ENCODE measurements around the gene CZIB. TPM values are rescaled to one million over a fixed set of nuclear protein-coding genes. Genes with fewer than 3 reads are reported as not detected.
A peak's percentile ranks its signal among the peaks of the same experiment; 100 is the strongest.
"Not testable (repeated sequence)": the region's sequence is repeated elsewhere in the genome, so short reads cannot be mapped to it uniquely, and the experiment has no call there.

CZIB gene
- total RNA-seq, 1 donor from 2014 or later: 72.7 TPM

GRCh38 chr1:53186533-53186932, 33.9 kb downstream of the CZIB start:
- no peaks in the 10 kb centered on the region for H3K9me3 Mint-ChIP-seq
- H3K36me3 Mint-ChIP-seq: no peaks in the 10 kb centered on the region
- no peak for DNase-seq (ENCODE audit: extremely low spot score, unreplicated experiment)
- H3K4me1 Mint-ChIP-seq (ENCODE audit: unreplicated experiment): peaks cover 6% of the 10 kb centered on the region
- peaks cover 5% of the 10 kb centered on the region for H3K27me3 Mint-ChIP-seq
- no peak overlapping the region for H3K4me3 Mint-ChIP-seq
- no peak for TF ChIP-seq CTCF (conservative IDR thresholded peaks at IDR 0.05)
- H3K27ac Mint-ChIP-seq: no peak overlapping the region

GRCh38 chr1:53185955-53186297, 34.5 kb downstream of the CZIB start:
- H3K4me3 Mint-ChIP-seq; DNase-seq (ENCODE audit: extremely low spot score, unreplicated experiment); H3K4me1 Mint-ChIP-seq (ENCODE audit: unreplicated experiment); H3K27me3 Mint-ChIP-seq; H3K9me3 Mint-ChIP-seq; H3K36me3 Mint-ChIP-seq; H3K27ac Mint-ChIP-seq: not testable (repeated sequence)
- peak; percentile 53 for TF ChIP-seq CTCF (conservative IDR thresholded peaks at IDR 0.05)

- Mint-ChIP-seq H3K27ac (no peak overlapping the region), H3K27me3 (peaks cover 5% of the 10 kb centered on the region), H3K4me3 (no peak overlapping the region), H3K9me3 (no peaks in the 10 kb centered on the region), H3K4me1 (ENCODE audit: unreplicated experiment) (no peaks in the 10 kb centered on the region), H3K36me3 (no peaks in the 10 kb centered on the region)
- TF ChIP-seq CTCF (conservative IDR thresholded peaks at IDR 0.05): no peak
- no peak for DNase-seq (ENCODE audit: extremely low spot score, unreplicated experiment)
Observed at GRCh38 chr1:53183095-53183990, 37.1 kb downstream of the CZIB start.

- TF ChIP-seq CTCF (conservative IDR thresholded peaks at IDR 0.05): no peak
- no peak overlapping the region for H3K4me3 Mint-ChIP-seq
- H3K27ac Mint-ChIP-seq: no peak overlapping the region
- peaks cover 5% of the 10 kb centered on the region for H3K27me3 Mint-ChIP-seq
- no peak for DNase-seq (ENCODE audit: extremely low spot score, unreplicated experiment)
- no peaks in the 10 kb centered on the region for H3K9me3 Mint-ChIP-seq
- no peaks in the 10 kb centered on the region for H3K4me1 Mint-ChIP-seq (ENCODE audit: unreplicated experiment)
- H3K36me3 Mint-ChIP-seq: no peaks in the 10 kb centered on the region
Observed at GRCh38 chr1:53182716-53183094, 37.7 kb downstream of the CZIB start.

GRCh38 chr1:53182111-53182593, 38.3 kb downstream of the CZIB start:
- Mint-ChIP-seq H3K27me3 (peaks cover 5% of the 10 kb centered on the region), H3K27ac (no peak overlapping the region), H3K4me3 (no peak overlapping the region), H3K9me3 (no peaks in the 10 kb centered on the region), H3K36me3 (no peaks in the 10 kb centered on the region), H3K4me1 (ENCODE audit: unreplicated experiment) (no peaks in the 10 kb centered on the region)
- peak; percentile 99 for TF ChIP-seq CTCF (conservative IDR thresholded peaks at IDR 0.05)
- peak; percentile 76 for DNase-seq (ENCODE audit: extremely low spot score, unreplicated experiment)
